SH-SY5Y (cell line): ENCODE results near the gene ROR2.

Experiments
- GATA2 ChIP-seq: IDR thresholded peaks from 2 replicates; pipeline ENCODE4 v1.6.1; 2011; ENCODE audit warnings: mild to moderate bottlenecking, low read depth, low read length
- GATA3 ChIP-seq: IDR thresholded peaks from 2 replicates; pipeline ENCODE4 v1.6.1; 2011; ENCODE audit warnings: low read depth, mild to moderate bottlenecking, low read length, moderate library complexity

DNA sequence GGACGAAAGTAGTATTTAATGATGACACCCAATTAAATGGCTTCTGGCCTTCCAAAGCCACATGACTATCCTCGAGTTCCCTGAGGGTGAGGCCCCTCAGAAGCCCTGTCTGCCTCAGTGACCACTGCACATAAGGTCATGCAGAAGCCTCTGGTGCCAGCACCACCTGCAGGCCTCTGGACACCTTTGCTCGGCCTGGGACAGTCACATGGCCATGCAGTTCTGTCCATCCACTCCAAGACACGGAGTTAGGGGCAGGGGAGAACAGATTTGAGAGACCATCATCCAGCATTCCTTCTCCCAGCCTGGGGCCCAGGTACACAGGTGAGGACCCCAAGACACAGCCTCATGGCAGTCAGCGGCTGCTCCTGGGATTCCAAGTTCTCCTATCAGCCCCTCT lies 145.0 kb downstream of the ROR2 start:
- TF ChIP-seq GATA3 (no peak), GATA2 (no peak)
